ENCODE measurements around the gene CECR2. TPM values are rescaled to one million over a fixed set of nuclear protein-coding genes. Genes with fewer than 3 reads are reported as not detected.

CECR2 gene
- total RNA-seq, 1 experiment from 2014 or later = 154 TPM

GRCh38 chr22:17436981-17437412, 67.7 kb downstream of the CECR2 start:
- H3K4me3 Mint-ChIP-seq = peak overlapping the region; percentile 29 to 71

More at GRCh38 chr22:17436981-17437412, 67.7 kb downstream of the CECR2 start:
- no peak overlapping the region for H3K23ac ChIP-seq (ENCODE audit: insufficient read length, low read depth, low read length)
- Mint-ChIP-seq H3K27me3 (ENCODE audit: low read depth) (no peaks in the 10 kb centered on the region), H3K9me3 (no peaks in the 10 kb centered on the region), H3K36me3 (ENCODE audit: insufficient read depth in 1 of 3, low read depth in 3 of 3) (peaks cover 0 to 3% (median 3%) of the 10 kb centered on the region in 3 experiments; a peak in 1 of 7 replicates), H3K27ac (peak overlapping the region; percentile 50 to 81 (median 76); a peak in 5 of 7 replicates), H3K4me1 (peaks cover 70 to 90% of the 10 kb centered on the region in 2 experiments)
- TF ChIP-seq CTCF (conservative IDR thresholded peaks at IDR 0.05) = no peak
- peaks cover 53% of the 10 kb centered on the region for H3K79me2 ChIP-seq (ENCODE audit: insufficient read depth, low read length)
- no peak overlapping the region for H2BK15ac ChIP-seq (ENCODE audit: low read depth, low read length)
- H3K9ac ChIP-seq (ENCODE audit: extremely low read depth, insufficient read length, low read length) = no peak overlapping the region
- H4K20me1 ChIP-seq (ENCODE audit: control insufficient read depth, insufficient read depth, insufficient read length) = no peaks in the 10 kb centered on the region
- H3K14ac ChIP-seq (ENCODE audit: insufficient read depth, low read length) = no peak overlapping the region
- peak; percentile 47 for DNase-seq
- no peak overlapping the region for H4K8ac ChIP-seq (replicated peaks; ENCODE audit: insufficient read length, low read depth, low read length)
- peaks cover 7% of the 10 kb centered on the region for H3K4me1 ChIP-seq (ENCODE audit: insufficient read depth, low read length)
- H3K4me2 ChIP-seq (ENCODE audit: insufficient read depth, insufficient read length, low read length) = peak overlapping the region; percentile 36
- H2BK5ac ChIP-seq (ENCODE audit: insufficient read length, low read length) = no peak overlapping the region
- no peak overlapping the region for H2AFZ ChIP-seq (ENCODE audit: low read length)
- no peak overlapping the region for H3K56ac ChIP-seq (ENCODE audit: insufficient read length, low read depth, low read length)
- no peaks in the 10 kb centered on the region for H3K9me3 ChIP-seq (ENCODE audit: control insufficient read depth, low read depth, low read length)
- H3K79me1 ChIP-seq (ENCODE audit: insufficient read depth, low read depth, low read length, poor library complexity, severe bottlenecking) = peaks cover 10% of the 10 kb centered on the region
- H2BK12ac ChIP-seq (ENCODE audit: insufficient read length, low read depth, low read length) = no peak overlapping the region
- H3T11ph ChIP-seq (ENCODE audit: low read length) = no peak overlapping the region
- no peak overlapping the region for H2BK20ac ChIP-seq (ENCODE audit: low read depth, low read length, poor library complexity, severe bottlenecking)
- no peaks in the 10 kb centered on the region for H3K27me3 ChIP-seq (ENCODE audit: insufficient read depth, low read length)
- H3K18ac ChIP-seq (ENCODE audit: insufficient read length, low read depth, low read length) = no peak overlapping the region
- no peak overlapping the region for H4K5ac ChIP-seq (ENCODE audit: insufficient read length, low read depth, low read length)
- H2BK120ac ChIP-seq (ENCODE audit: low read depth, low read length, poor library complexity, severe bottlenecking) = no peak overlapping the region
- H4K91ac ChIP-seq (ENCODE audit: insufficient read length, low read depth, low read length) = no peak overlapping the region
- H3K4ac ChIP-seq (ENCODE audit: low read depth, low read length) = no peak overlapping the region
- H2AK5ac ChIP-seq (ENCODE audit: insufficient read length, low read length) = no peak overlapping the region
- no peaks in the 10 kb centered on the region for H3K23me2 ChIP-seq (ENCODE audit: insufficient read length, low read depth, low read length, poor library complexity, severe bottlenecking)
- no peak overlapping the region for H3K27ac ChIP-seq (ENCODE audit: insufficient read length, low read depth, low read length)
- WGBS (ENCODE audit: extremely low coverage, insufficient read length, low lambda C conversion rate) = no CpG with 5 or more reads among the region's 8 CpGs
